Loucy (cell line): Measurements from ENCODE around the gene SDCCAG8.

Source experiments
- CTCF ChIP-seq: fragments of 200-600 bp; sonication (generic); conservative IDR thresholded peaks from 2 replicates; pipeline ENCODE4 v1.5.1; 2014; ENCODE audit warnings: mild to moderate bottlenecking, antibody characterized with exemption, low read length
- EZH2phosphoT487 ChIP-seq: fragments of 200-600 bp; IDR thresholded peaks from 2 replicates; pipeline ENCODE4 v1.6.1; 2018; ENCODE audit warnings: antibody characterized with exemption, mild to moderate bottlenecking, moderate library complexity, borderline replicate concordance

GRCh38 chr1:243452092-243452491 is 196.3 kb downstream of the SDCCAG8 start:
- no peak for TF ChIP-seq CTCF
- TF ChIP-seq EZH2phosphoT487 = no peak
